ENCODE measurements around the gene INSR.
"Not testable (repeated sequence)": the region's sequence is repeated elsewhere in the genome, so short reads cannot be mapped to it uniquely, and the experiment has no call there.

Gene INSR

GRCh38 chr19:7312816-7313215 is 18.6 kb upstream of the INSR start:
- Histone ChIP-seq H3K4me3 (no peak overlapping the region), H3K4me1 (no peaks in the 10 kb centered on the region), H3K27me3 (ENCODE audit: low read depth) (no peaks in the 10 kb centered on the region), H3K36me3 (replicated peaks) (no peaks in the 10 kb centered on the region), H3K9me3 (no peaks in the 10 kb centered on the region)
- in situ Hi-C loops (cut with MboI; ENCODE audit: low sequenced_read_pairs), result no loop called here
- no peak for DNase-seq (ENCODE audit: low spot score in 2 of 2)

GRCh38 chr19:7311911-7312310 is 17.7 kb upstream of the INSR start:
- no peak for DNase-seq (ENCODE audit: low spot score in 2 of 2)
- Histone ChIP-seq H3K36me3 (replicated peaks) (no peaks in the 10 kb centered on the region), H3K9me3 (no peaks in the 10 kb centered on the region), H3K27me3 (ENCODE audit: low read depth) (no peaks in the 10 kb centered on the region), H3K4me3 (no peak overlapping the region), H3K4me1 (no peaks in the 10 kb centered on the region)
- in situ Hi-C loops (cut with MboI; ENCODE audit: low sequenced_read_pairs), result no loop called here

DNA sequence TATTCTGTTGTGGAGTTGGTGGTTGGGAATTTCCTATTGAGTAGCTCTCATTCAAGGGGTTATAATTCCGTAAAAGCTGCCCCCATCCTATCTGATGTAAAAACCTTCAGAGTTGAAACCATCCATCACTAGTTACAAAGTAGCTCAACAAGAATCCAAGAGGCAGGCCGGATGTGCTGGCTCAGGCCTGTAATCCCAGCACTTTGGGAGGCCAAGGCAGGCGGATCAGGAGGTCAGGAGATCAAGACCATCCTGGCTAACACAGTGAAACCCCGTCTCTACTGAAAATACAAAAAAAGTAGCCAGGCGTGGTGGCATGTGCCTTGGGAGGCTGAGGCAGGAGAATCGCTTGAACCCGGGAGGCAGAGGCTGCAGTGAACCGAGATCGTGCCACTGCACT is 14.1 kb upstream of the INSR start:
- H3K27me3 ChIP-seq (ENCODE audit: low read depth); DNase-seq (ENCODE audit: low spot score in 2 of 2); in situ Hi-C loops (cut with MboI; ENCODE audit: low sequenced_read_pairs): not testable (repeated sequence)

GRCh38 chr19:7307590-7308218 is 13.5 kb upstream of the INSR start:
- no peak for DNase-seq (ENCODE audit: low spot score in 2 of 2)
- H3K4me3 ChIP-seq, result no peak overlapping the region
- H3K36me3 ChIP-seq (replicated peaks), result no peaks in the 10 kb centered on the region
- H3K9me3 ChIP-seq, result no peaks in the 10 kb centered on the region
- H3K27me3 ChIP-seq (ENCODE audit: low read depth), result no peaks in the 10 kb centered on the region
- H3K4me1 ChIP-seq, result no peaks in the 10 kb centered on the region
- in situ Hi-C loops (cut with MboI; ENCODE audit: low sequenced_read_pairs), result no loop called here

More for the DNA sequence above, 14.1 kb upstream of the INSR start:
- not testable (repeated sequence) for H3K36me3 ChIP-seq (replicated peaks); H3K4me1 ChIP-seq; H3K4me3 ChIP-seq; H3K9me3 ChIP-seq

GRCh38 chr19:7304200-7304599 is 10.0 kb upstream of the INSR start:
- Histone ChIP-seq H3K4me1 (no peaks in the 10 kb centered on the region), H3K9me3 (no peaks in the 10 kb centered on the region), H3K36me3 (replicated peaks) (no peaks in the 10 kb centered on the region), H3K27me3 (ENCODE audit: low read depth) (no peaks in the 10 kb centered on the region), H3K4me3 (no peak overlapping the region)
- in situ Hi-C loops (cut with MboI; ENCODE audit: low sequenced_read_pairs), result no loop called here
- no peak for DNase-seq (ENCODE audit: low spot score in 2 of 2)

- no peaks in the 10 kb centered on the region for H3K27me3 ChIP-seq (ENCODE audit: low read depth)
- in situ Hi-C loops (cut with MboI; ENCODE audit: low sequenced_read_pairs), result no loop called here
- no peak for DNase-seq (ENCODE audit: low spot score in 2 of 2)
Observed at GRCh38 chr19:7303470-7303869, 9.3 kb upstream of the INSR start.

DNA sequence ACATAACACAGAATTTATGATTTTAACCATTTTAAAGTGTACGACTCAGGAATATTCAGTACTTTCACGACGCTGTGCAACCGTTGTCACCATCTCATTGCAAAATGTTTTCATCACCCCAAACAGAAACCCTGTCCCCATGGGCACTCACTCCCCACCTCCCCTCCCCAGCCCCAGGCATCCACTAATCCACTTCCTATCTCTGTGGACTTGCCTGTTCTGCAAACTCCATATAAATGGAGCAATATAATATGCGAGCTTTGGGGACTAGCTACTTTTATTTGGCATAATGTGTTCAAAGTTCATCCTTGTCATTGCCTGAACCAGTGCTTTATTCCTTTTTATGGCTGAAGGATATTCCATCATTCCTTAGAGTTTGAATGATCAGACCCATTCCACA is 7.3 kb upstream of the INSR start:
- in situ Hi-C loops (cut with MboI; ENCODE audit: low sequenced_read_pairs), result no loop called here
- H3K9me3 ChIP-seq, result no peaks in the 10 kb centered on the region
- H3K4me1 ChIP-seq, result no peaks in the 10 kb centered on the region
- no peaks in the 10 kb centered on the region for H3K36me3 ChIP-seq (replicated peaks)
- no peak overlapping the region for H3K4me3 ChIP-seq
- H3K27me3 ChIP-seq (ENCODE audit: low read depth), result 0 out of 2 replicates have a peak, but pooled peaks cover 2% of the 10 kb centered on the region
- no peak for DNase-seq (ENCODE audit: low spot score in 2 of 2)

More at GRCh38 chr19:7303470-7303869, 9.3 kb upstream of the INSR start:
- Histone ChIP-seq H3K9me3 (no peaks in the 10 kb centered on the region), H3K4me3 (no peak overlapping the region), H3K4me1 (no peaks in the 10 kb centered on the region), H3K36me3 (replicated peaks) (no peaks in the 10 kb centered on the region)

DNA sequence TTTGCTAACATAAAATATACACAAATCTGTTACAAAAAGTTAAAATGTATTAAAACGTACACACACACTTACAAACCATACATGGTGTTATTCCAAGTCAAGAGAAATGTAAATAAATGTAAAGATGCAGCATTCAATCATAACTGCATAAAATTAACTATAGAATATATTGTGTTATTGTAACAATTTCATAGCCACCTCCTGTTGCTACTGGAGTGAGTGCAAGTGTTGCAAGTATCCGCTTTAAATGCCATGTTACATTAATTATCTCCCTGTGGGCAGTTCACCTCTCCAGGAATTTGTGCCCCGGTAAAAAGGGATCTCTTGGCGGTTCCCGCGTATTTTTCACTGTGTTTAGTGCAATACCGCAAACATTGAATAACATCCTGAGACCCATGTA is 3.5 kb upstream of the INSR start:
- DNase-seq (ENCODE audit: low spot score in 2 of 2), result no peak
- Histone ChIP-seq H3K4me1 (no peaks in the 10 kb centered on the region), H3K27me3 (ENCODE audit: low read depth) (0 out of 2 replicates have a peak, but pooled peaks cover 2% of the 10 kb centered on the region), H3K36me3 (replicated peaks) (no peaks in the 10 kb centered on the region; the same call in 1 of the 2 replicates), H3K4me3 (no peak overlapping the region), H3K9me3 (no peaks in the 10 kb centered on the region)
- in situ Hi-C loops (cut with MboI; ENCODE audit: low sequenced_read_pairs), result no loop called here

DNA sequence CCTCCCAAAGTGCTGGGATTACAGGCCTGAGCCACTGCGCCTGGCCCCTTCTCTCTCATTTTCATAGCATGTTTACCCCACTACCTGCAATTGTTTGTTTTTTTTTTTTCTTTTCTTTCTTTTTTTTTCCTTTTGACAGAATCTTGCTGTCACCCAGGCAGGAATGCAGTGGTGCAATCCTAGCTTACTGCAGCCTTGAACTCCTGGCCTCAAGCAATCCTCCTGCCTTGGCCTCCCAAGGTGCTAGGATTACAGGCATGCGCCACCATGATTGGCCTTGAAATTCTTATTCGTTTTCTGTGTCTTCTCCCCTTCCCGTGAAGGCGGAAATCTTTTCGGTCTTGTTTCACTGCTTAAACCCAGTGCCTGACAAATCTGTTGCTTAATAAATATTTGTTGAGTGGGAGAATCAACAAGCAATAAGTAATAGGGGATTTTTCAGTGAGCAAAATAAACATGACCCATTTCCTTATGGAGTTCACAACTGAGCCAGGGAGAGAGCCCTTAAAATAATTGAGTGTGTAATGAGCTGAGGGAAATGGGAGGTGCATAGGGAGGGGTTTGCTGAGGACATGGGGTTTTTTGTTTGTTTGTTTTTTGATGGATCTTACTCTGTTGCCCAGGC is 1.8 kb upstream of the INSR start:
- 0 out of 2 replicates have a peak, but pooled peaks cover 2% of the 10 kb centered on the region for H3K27me3 ChIP-seq (ENCODE audit: low read depth)
- H3K4me3 ChIP-seq, result no peak overlapping the region
- H3K4me1 ChIP-seq, result peaks cover 4% of the 10 kb centered on the region
- no peak for DNase-seq (ENCODE audit: low spot score in 2 of 2)
- H3K9me3 ChIP-seq, result no peaks in the 10 kb centered on the region
- no peaks in the 10 kb centered on the region; the same call in 1 of the 2 replicates for H3K36me3 ChIP-seq (replicated peaks)
- in situ Hi-C loops (cut with MboI; ENCODE audit: low sequenced_read_pairs), result no loop called here

GRCh38 chr19:7294558-7295212 is 471 bp upstream of the INSR start:
- peak in 1 of 2 experiments; percentile 80 for DNase-seq (ENCODE audit: low spot score in 2 of 2)
- Histone ChIP-seq H3K9me3 (no peaks in the 10 kb centered on the region), H3K4me3 (peak overlapping the region; percentile 59), H3K36me3 (replicated peaks) (no peaks in the 10 kb centered on the region; the same call in 1 of the 2 replicates), H3K4me1 (peaks cover 4% of the 10 kb centered on the region), H3K27me3 (ENCODE audit: low read depth) (0 out of 2 replicates have a peak, but pooled peaks cover 2% of the 10 kb centered on the region)
- in situ Hi-C loops (cut with MboI; ENCODE audit: low sequenced_read_pairs), result no loop called here

DNA sequence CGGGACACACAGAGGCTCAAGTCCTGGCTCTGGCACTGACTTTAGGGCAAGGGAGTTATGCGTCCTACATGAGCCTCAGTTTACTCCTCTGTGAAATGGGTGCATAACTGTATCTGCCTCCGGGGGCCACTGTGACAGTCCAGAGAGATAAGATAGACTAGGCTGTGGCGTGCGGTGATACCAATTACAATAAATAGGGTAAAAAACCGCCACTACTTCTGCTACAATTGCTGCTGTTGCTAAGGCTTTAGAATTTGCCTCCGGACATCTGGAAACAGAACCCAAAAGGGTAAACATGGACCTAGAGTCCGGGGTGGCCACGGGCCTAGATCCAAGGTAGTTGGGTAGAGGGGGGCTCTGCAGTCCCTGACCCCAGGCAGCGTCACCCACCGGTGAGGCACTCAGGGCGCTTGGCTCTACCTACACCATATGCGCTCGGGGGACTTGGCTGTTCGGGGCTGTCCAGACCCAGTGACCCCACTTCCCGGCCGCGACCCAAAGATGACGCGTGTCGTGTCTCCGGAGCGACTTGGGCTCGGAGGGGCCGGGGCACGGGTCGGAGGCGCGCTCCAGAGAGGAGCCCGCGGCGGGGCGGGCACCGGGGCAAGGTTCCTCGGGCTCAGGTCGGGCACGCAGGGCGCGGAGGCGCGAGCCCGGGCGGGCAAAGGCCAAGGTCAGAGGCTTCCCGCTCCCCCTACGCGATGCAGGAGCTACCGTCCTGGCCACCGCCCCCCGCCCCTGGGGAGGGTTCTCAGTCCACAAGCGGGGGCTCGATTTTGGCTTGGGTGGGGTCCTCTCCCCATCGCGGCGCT is 1.1 kb downstream of the INSR start:
- peak overlapping the region; percentile 59 for H3K4me3 ChIP-seq
- peak in 1 of 2 experiments; percentile 27 for DNase-seq (ENCODE audit: low spot score in 2 of 2)
- H3K36me3 ChIP-seq (replicated peaks), result no peaks in the 10 kb centered on the region; the same call in 1 of the 2 replicates
- in situ Hi-C loops (cut with MboI; ENCODE audit: low sequenced_read_pairs), result no loop called here
- 0 out of 2 replicates have a peak, but pooled peaks cover 2% of the 10 kb centered on the region for H3K27me3 ChIP-seq (ENCODE audit: low read depth)
- no peaks in the 10 kb centered on the region for H3K9me3 ChIP-seq
- H3K4me1 ChIP-seq, result peaks cover 6% of the 10 kb centered on the region

GRCh38 chr19:7292352-7292949 is 1.8 kb downstream of the INSR start:
- Histone ChIP-seq H3K36me3 (replicated peaks) (no peaks in the 10 kb centered on the region; the same call in 1 of the 2 replicates), H3K9me3 (no peaks in the 10 kb centered on the region), H3K27me3 (ENCODE audit: low read depth) (no peaks in the 10 kb centered on the region), H3K4me3 (peak overlapping the region; percentile 59), H3K4me1 (peaks cover 7% of the 10 kb centered on the region)
- in situ Hi-C loops (cut with MboI; ENCODE audit: low sequenced_read_pairs), result no loop called here
- DNase-seq (ENCODE audit: low spot score in 2 of 2), result no peak

- H3K36me3 ChIP-seq (replicated peaks), result no peaks in the 10 kb centered on the region; the same call in 1 of the 2 replicates
- no peaks in the 10 kb centered on the region for H3K9me3 ChIP-seq
- no peak overlapping the region for H3K4me3 ChIP-seq
- no peaks in the 10 kb centered on the region for H3K27me3 ChIP-seq (ENCODE audit: low read depth)
- in situ Hi-C loops (cut with MboI; ENCODE audit: low sequenced_read_pairs), result loop anchor here (5.0 kb wide), 1 partner anchor 92 kb away; no protein-coding TSS in a partner anchor
- peaks cover 7% of the 10 kb centered on the region for H3K4me1 ChIP-seq
- no peak for DNase-seq (ENCODE audit: low spot score in 2 of 2)
Observed at GRCh38 chr19:7288977-7289376, 5.2 kb downstream of the INSR start.

All from HAP-1 (cell line).